GM13976 (cell line): Measurements from ENCODE around the gene MYRIP.

Experiments
- DNase-seq: peaks from one replicate; pipeline ENCODE4 v3.0.0; 2012; ENCODE audit warnings: low spot score
- CTCF ChIP-seq: IDR thresholded peaks from 2 replicates; pipeline ENCODE4 v1.5.1; 2012; ENCODE audit warnings: borderline replicate concordance, mild to moderate bottlenecking; ENCODE audit not compliant: insufficient read depth; ENCODE audit errors: extremely low read depth, missing control alignments, control extremely low read depth
- in situ Hi-C: fragments of 300-500 bp; cut with MboI; formaldehyde crosslinking; loops from one replicate; pipeline ENCODE4 v1.12.0; 2022; ENCODE audit warnings: low sequenced_read_pairs, mixed read lengths, inconsistent platforms; ENCODE audit not compliant: unreplicated experiment

Gene MYRIP

GRCh38 chr3:40200692-40201316 is 391.4 kb downstream of the MYRIP start:
- no peak for TF ChIP-seq CTCF
- DNase-seq, result no peak
- in situ Hi-C loops, result no loop called here

GRCh38 chr3:40201770-40202169 is 392.4 kb downstream of the MYRIP start:
- no peak for DNase-seq
- no peak for TF ChIP-seq CTCF
- in situ Hi-C loops, result no loop called here

GRCh38 chr3:40206522-40206921 is 397.1 kb downstream of the MYRIP start:
- in situ Hi-C loops, result no loop called here
- TF ChIP-seq CTCF, result no peak
- DNase-seq, result no peak

GRCh38 chr3:40207796-40208195 is 398.4 kb downstream of the MYRIP start:
- DNase-seq, result no peak
- in situ Hi-C loops, result no loop called here
- TF ChIP-seq CTCF, result no peak

- DNase-seq, result no peak
- in situ Hi-C loops, result no loop called here
- no peak for TF ChIP-seq CTCF
Observed at GRCh38 chr3:40208251-40208650, 398.8 kb downstream of the MYRIP start.

- TF ChIP-seq CTCF, result no peak
- in situ Hi-C loops, result no loop called here
- DNase-seq, result no peak
Observed at GRCh38 chr3:40211579-40211978, 402.2 kb downstream of the MYRIP start.

GRCh38 chr3:40213556-40213955 is 404.1 kb downstream of the MYRIP start:
- TF ChIP-seq CTCF, result no peak
- in situ Hi-C loops, result no loop called here
- no peak for DNase-seq
